Measurements from ENCODE around the gene CDH4. TPM values are rescaled to one million over a fixed set of nuclear protein-coding genes. Genes with fewer than 3 reads are reported as not detected.

The CDH4 gene
- total and polyA plus RNA-seq, 2 of the 8 experiments (the other 6 are each of a cell fraction or from before 2014, with no cell fraction given) = 4.3 to 7.9 TPM

- no peak for TF ChIP-seq JUN (IDR thresholded peaks at IDR 0.05; ENCODE audit: low read depth, low read length)
- no peak for TF ChIP-seq GABPA (IDR thresholded peaks at IDR 0.05; ENCODE audit: borderline replicate concordance, insufficient read depth, low read length)
- TF ChIP-seq RAD21 (IDR thresholded peaks at IDR 0.05 in 1 of 2, conservative IDR thresholded peaks at IDR 0.05 in 1 of 2; ENCODE audit: low read depth in 2 of 2, low read length in 2 of 2) = no peak
- TF ChIP-seq CHD2 (IDR thresholded peaks at IDR 0.05; ENCODE audit: low read length) = no peak
These were observed 637.6 kb downstream of the CDH4 start (continued) for GRCh38 chr20:61889659-61890058.

Data from H1 (cell line).